Activated T-cell treated with anti-CD3 and anti-CD28 coated beads, Interleukin-2, amount 50 U/mL, for 4 hours (primary cell): ENCODE measurements around the gene KLF13. TPM values are rescaled to one million over a fixed set of nuclear protein-coding genes. Genes with fewer than 3 reads are reported as not detected.
A peak's percentile ranks its signal among the peaks of the same experiment; 100 is the strongest.

Experiments
- ATAC-seq, 2 donors: fragments of 200-7000 bp; cut with Tn5 transposase; one replicate each; pipeline ENCODE4 v1.10.0; 2021
- DNase-seq: peaks from one replicate; pipeline ENCODE4 v3.0.0-alpha.2; 2020
- H3K27me3 Mint-ChIP-seq: one replicate; pipeline ENCODE4 v1.8.0; 2021; ENCODE audit warnings: low read depth, mixed read lengths
- H3K36me3 Mint-ChIP-seq: one replicate; pipeline ENCODE4 v1.8.0; 2022; ENCODE audit warnings: mixed read lengths; ENCODE audit not compliant: insufficient read depth
- H3K4me1 Mint-ChIP-seq: one replicate; pipeline ENCODE4 v1.8.0; 2021; ENCODE audit warnings: low read depth, mixed read lengths
- H3K4me3 Mint-ChIP-seq: one replicate; pipeline ENCODE4 v1.8.0; 2021; ENCODE audit warnings: mild to moderate bottlenecking, moderate library complexity, mixed read lengths
- H3K9me3 Mint-ChIP-seq: one replicate; pipeline ENCODE4 v1.8.0; 2021; ENCODE audit warnings: mixed read lengths
- total RNA-seq, 3 donors: library from RNA; stranded (reverse); gene quantifications; one replicate each; pipeline ENCODE4 v1.2.1, GENCODE V29; 2021

The KLF13 gene
- total RNA-seq, 3 donors from 2014 or later, result 75.0 to 82.8 (median 81.8) TPM

- ATAC-seq (no peak), DNase-seq (no peak)
- H3K36me3 Mint-ChIP-seq, result no peaks in the 10 kb centered on the region
- peaks cover 5% of the 10 kb centered on the region for H3K27me3 Mint-ChIP-seq
- H3K4me3 Mint-ChIP-seq, result no peak overlapping the region
- no peaks in the 10 kb centered on the region for H3K9me3 Mint-ChIP-seq
- no peaks in the 10 kb centered on the region for H3K4me1 Mint-ChIP-seq
These were observed 31.0 kb upstream of the KLF13 start for GRCh38 chr15:31295658-31296057.

- Mint-ChIP-seq H3K9me3 (no peaks in the 10 kb centered on the region), H3K4me1 (no peaks in the 10 kb centered on the region), H3K36me3 (no peaks in the 10 kb centered on the region), H3K27me3 (peaks cover 5% of the 10 kb centered on the region), H3K4me3 (no peak overlapping the region)
- DNase-seq (no peak), ATAC-seq (no peak)
These were observed 30.4 kb upstream of the KLF13 start for GRCh38 chr15:31296219-31296645.

GRCh38 chr15:31296646-31297574 lies 29.7 kb upstream of the KLF13 start:
- DNase-seq, result peak; percentile 1
- ATAC-seq, result no peak
- Mint-ChIP-seq H3K4me1 (no peaks in the 10 kb centered on the region), H3K9me3 (no peaks in the 10 kb centered on the region), H3K27me3 (peaks cover 5% of the 10 kb centered on the region), H3K36me3 (no peaks in the 10 kb centered on the region), H3K4me3 (no peak overlapping the region)

GRCh38 chr15:31297575-31298456 lies 28.8 kb upstream of the KLF13 start:
- no peak for ATAC-seq
- Mint-ChIP-seq H3K9me3 (no peaks in the 10 kb centered on the region), H3K4me3 (no peak overlapping the region), H3K36me3 (no peaks in the 10 kb centered on the region), H3K4me1 (peaks cover 3% of the 10 kb centered on the region), H3K27me3 (peaks cover 5% of the 10 kb centered on the region)
- peak; percentile 1 for DNase-seq

GRCh38 chr15:31298707-31299172 lies 27.9 kb upstream of the KLF13 start:
- H3K9me3 Mint-ChIP-seq, result no peaks in the 10 kb centered on the region
- DNase-seq (no peak), ATAC-seq (no peak)
- no peak overlapping the region for H3K4me3 Mint-ChIP-seq
- no peaks in the 10 kb centered on the region for H3K36me3 Mint-ChIP-seq
- peaks cover 5% of the 10 kb centered on the region for H3K27me3 Mint-ChIP-seq
- peaks cover 11% of the 10 kb centered on the region for H3K4me1 Mint-ChIP-seq

GRCh38 chr15:31300208-31300661 lies 26.4 kb upstream of the KLF13 start:
- DNase-seq (peak; percentile 3), ATAC-seq (no peak)

GRCh38 chr15:31300981-31301672 lies 25.5 kb upstream of the KLF13 start:
- H3K36me3 Mint-ChIP-seq, result no peaks in the 10 kb centered on the region
- ATAC-seq (no peak), DNase-seq (peak; percentile 1)
- peaks cover 16% of the 10 kb centered on the region for H3K4me1 Mint-ChIP-seq
- H3K4me3 Mint-ChIP-seq, result no peak overlapping the region
- H3K27me3 Mint-ChIP-seq, result peaks cover 3% of the 10 kb centered on the region
- no peaks in the 10 kb centered on the region for H3K9me3 Mint-ChIP-seq

More at GRCh38 chr15:31300208-31300661, 26.4 kb upstream of the KLF13 start:
- Mint-ChIP-seq H3K4me1 (peaks cover 16% of the 10 kb centered on the region), H3K27me3 (peaks cover 3% of the 10 kb centered on the region), H3K4me3 (no peak overlapping the region), H3K36me3 (no peaks in the 10 kb centered on the region), H3K9me3 (no peaks in the 10 kb centered on the region)

GRCh38 chr15:31301673-31301990 lies 25.0 kb upstream of the KLF13 start:
- ATAC-seq (no peak), DNase-seq (no peak)
- Mint-ChIP-seq H3K36me3 (no peaks in the 10 kb centered on the region), H3K27me3 (no peaks in the 10 kb centered on the region), H3K4me1 (peaks cover 16% of the 10 kb centered on the region), H3K4me3 (no peak overlapping the region), H3K9me3 (no peaks in the 10 kb centered on the region)

GRCh38 chr15:31302029-31302657 lies 24.5 kb upstream of the KLF13 start:
- H3K4me1 Mint-ChIP-seq, result peaks cover 16% of the 10 kb centered on the region
- no peak overlapping the region for H3K4me3 Mint-ChIP-seq
- H3K27me3 Mint-ChIP-seq, result no peaks in the 10 kb centered on the region
- DNase-seq (peak; percentile 2), ATAC-seq (no peak)
- no peaks in the 10 kb centered on the region for H3K9me3 Mint-ChIP-seq
- no peaks in the 10 kb centered on the region for H3K36me3 Mint-ChIP-seq

- Mint-ChIP-seq H3K4me1 (peaks cover 20% of the 10 kb centered on the region), H3K36me3 (no peaks in the 10 kb centered on the region), H3K9me3 (no peaks in the 10 kb centered on the region), H3K4me3 (no peak overlapping the region), H3K27me3 (peaks cover 2% of the 10 kb centered on the region)
- no peak for ATAC-seq
- DNase-seq, result peak; percentile 20
These were observed 23.6 kb upstream of the KLF13 start for GRCh38 chr15:31302778-31303725.

- H3K4me1 Mint-ChIP-seq, result peaks cover 22% of the 10 kb centered on the region
- no peak overlapping the region for H3K4me3 Mint-ChIP-seq
- H3K27me3 Mint-ChIP-seq, result peaks cover 2% of the 10 kb centered on the region
- ATAC-seq, result no peak
- peak; percentile 4 for DNase-seq
- no peaks in the 10 kb centered on the region for H3K36me3 Mint-ChIP-seq
- no peaks in the 10 kb centered on the region for H3K9me3 Mint-ChIP-seq
These were observed 22.6 kb upstream of the KLF13 start for GRCh38 chr15:31303726-31304648.

- no peak for ATAC-seq
- Mint-ChIP-seq H3K36me3 (no peaks in the 10 kb centered on the region), H3K4me1 (peaks cover 23% of the 10 kb centered on the region), H3K4me3 (no peak overlapping the region), H3K9me3 (no peaks in the 10 kb centered on the region), H3K27me3 (peaks cover 5% of the 10 kb centered on the region)
- no peak for DNase-seq
These were observed 21.8 kb upstream of the KLF13 start for GRCh38 chr15:31304751-31305365.
